ENCODE results near the gene SRGAP3.

GRCh38 chr3:9229325-9229724 lies 20.1 kb downstream of the SRGAP3 start:
- no peak for TF ChIP-seq CTCF (IDR thresholded peaks at IDR 0.05)
- no peak for TF ChIP-seq POLR2A (IDR thresholded peaks at IDR 0.05)
